SK-N-SH treated with all-trans-retinoic acid at 6 μM for 48 hours (cell line): ENCODE results near the gene CDK14.

Experiments used
- ARNTL ChIP-seq: fragments of 450-650 bp; formaldehyde crosslinking; IDR thresholded peaks from 2 replicates; pipeline ENCODE4 v1.5.0; 2020; ENCODE audit warnings: low read depth, mild to moderate bottlenecking, moderate library complexity, borderline replicate concordance
- CSDC2 ChIP-seq: fragments of 250-450 bp; sonication (Bioruptor Pico); IDR thresholded peaks from 2 replicates; pipeline ENCODE4 v1.5.0; 2020; ENCODE audit warnings: mild to moderate bottlenecking, moderate library complexity
- ISL1 ChIP-seq: fragments of 250-450 bp; sonication (Bioruptor Pico); IDR thresholded peaks from 2 replicates; pipeline ENCODE4 v2.1.2; 2022; ENCODE audit warnings: mild to moderate bottlenecking, moderate library complexity
- OSR1 ChIP-seq: fragments of 250-450 bp; sonication (Bioruptor Pico); IDR thresholded peaks from 2 replicates; pipeline ENCODE4 v1.8.0; 2022; ENCODE audit warnings: moderate library complexity, mild to moderate bottlenecking, inconsistent platforms
- PATZ1 ChIP-seq: fragments of 250-450 bp; sonication (Bioruptor Pico); IDR thresholded peaks from 2 replicates; pipeline ENCODE4 v1.8.0; 2020; ENCODE audit warnings: mild to moderate bottlenecking, moderate library complexity, borderline replicate concordance
- TSHZ2 ChIP-seq: fragments of 250-450 bp; sonication (Bioruptor Pico); IDR thresholded peaks from 2 replicates; pipeline ENCODE4 v1.5.0; 2020; ENCODE audit warnings: mild to moderate bottlenecking, moderate library complexity
- ZFP3 ChIP-seq: fragments of 250-450 bp; sonication (Bioruptor Pico); IDR thresholded peaks from 2 replicates; pipeline ENCODE4 v1.5.0; 2020; ENCODE audit warnings: mild to moderate bottlenecking, moderate library complexity

GRCh38 chr7:91127959-91128358, 531.8 kb downstream of the CDK14 start:
- TF ChIP-seq ZFP3 (CRISPR knock-in tag) = no peak
- TF ChIP-seq PATZ1 (CRISPR knock-in tag) = no peak
- no peak for TF ChIP-seq ARNTL (CRISPR knock-in tag)
- no peak for TF ChIP-seq ISL1 (CRISPR knock-in tag)
- TF ChIP-seq TSHZ2 = no peak
- TF ChIP-seq CSDC2 = no peak
- no peak for TF ChIP-seq OSR1 (CRISPR knock-in tag)
